G401.6 (cell line): ENCODE data around the gene RGS10.
"Not testable (repeated sequence)": the region's sequence is repeated elsewhere in the genome, so short reads cannot be mapped to it uniquely, and the experiment has no call there.

Experiments
- FAIRE-seq: peaks from 2 replicates; lab custom pipeline; 2012; peaks lifted over from hg19 to GRCh38; lab: Jason Lieb, UNC

Gene RGS10

DNA sequence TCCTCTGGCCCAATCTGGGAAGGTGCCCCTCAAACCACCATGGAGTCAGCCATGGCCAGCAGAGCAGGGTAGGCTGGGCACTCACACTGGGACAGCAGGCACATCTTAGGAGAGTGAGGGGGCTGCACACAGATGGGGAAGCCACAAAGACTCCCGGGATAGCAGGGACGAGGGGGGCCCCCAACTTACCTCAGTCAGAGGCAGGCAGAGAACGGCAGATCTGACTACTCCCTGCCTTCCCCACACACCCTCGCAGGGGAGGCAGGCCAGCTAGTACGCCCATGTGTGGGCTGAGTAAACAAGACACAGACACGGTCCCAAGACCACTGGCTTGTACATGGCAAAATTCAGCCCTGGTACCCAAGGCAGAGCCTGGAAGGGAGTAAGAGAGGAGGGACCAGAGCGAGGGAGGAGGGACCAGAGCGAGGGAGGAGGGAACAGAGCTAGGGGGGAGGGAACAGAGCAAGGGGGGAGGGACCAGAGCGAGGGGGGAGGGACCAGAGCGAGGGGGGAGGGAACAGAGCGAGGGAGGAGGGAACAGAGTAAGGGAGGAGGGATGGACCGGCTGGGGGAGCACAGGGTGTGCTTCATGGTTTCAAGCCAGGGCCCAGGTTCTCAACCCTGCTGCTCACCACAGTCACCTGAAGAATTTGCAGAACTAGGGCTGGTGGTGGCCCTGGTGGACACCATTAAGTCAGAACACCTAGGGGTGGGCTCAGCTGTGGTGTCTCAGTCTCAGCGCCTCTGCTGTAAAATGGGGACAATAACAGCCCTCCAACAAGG is 73.8 kb downstream of the RGS10 start:
- FAIRE-seq, result no peak

DNA sequence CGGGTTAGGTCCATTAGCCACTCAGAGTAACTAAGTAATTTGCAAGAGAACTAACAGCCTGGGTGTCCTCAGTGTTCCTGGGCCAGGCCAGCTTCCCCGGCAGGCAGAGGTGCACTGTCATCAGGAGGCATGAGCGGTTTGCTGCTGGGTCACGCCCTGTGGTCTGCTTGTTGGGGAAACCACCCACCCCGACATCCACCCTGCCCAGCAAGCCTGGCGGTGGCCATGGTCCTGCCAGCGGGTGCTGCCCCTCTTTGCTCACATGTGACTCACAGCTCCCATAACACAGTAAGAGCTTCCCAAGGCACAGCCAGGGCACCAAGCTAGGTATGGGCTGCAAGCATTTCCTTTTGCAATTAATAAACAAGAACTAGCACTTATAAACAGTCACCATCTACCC is 75.9 kb downstream of the RGS10 start:
- no peak for FAIRE-seq

DNA sequence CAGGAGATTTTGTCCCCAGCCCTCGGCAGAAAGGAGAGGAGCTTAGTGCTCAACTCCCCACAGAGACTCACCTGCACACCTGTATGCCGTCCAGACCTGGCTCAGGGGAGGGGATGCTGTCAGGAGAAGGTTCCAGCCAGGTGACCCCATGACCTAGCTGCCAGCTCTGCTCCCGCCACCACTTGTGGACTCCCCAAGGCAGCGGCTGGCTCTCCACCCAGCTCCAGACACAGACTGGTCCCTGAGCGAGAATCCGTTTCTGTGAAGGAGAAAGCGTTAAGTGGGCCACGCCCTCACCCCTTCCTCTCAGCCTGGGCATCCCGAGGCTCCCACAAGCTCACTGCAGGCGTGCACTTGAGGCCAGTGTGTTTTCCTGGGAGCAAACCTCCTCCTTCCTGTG is 76.4 kb downstream of the RGS10 start:
- no peak for FAIRE-seq

DNA sequence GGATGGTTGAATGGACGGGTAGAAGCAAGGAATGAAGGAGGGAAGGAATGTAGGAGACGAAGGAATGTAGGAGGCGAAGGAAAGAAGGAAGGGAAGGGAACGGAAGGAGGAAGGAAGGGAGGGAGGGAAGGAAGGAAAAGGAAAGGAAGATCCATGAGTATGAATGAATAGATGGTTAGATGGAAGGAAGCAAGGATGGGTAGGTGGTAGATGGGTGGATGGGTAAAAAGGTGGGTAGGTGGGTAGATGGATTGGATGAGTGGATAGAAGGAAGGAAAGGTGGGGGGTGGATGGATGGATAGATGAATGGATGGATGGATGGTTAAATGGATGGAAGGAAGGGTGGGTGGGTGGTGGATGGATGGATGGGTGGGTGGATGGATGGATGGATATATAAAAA is 77.4 kb downstream of the RGS10 start:
- FAIRE-seq, result no peak

DNA sequence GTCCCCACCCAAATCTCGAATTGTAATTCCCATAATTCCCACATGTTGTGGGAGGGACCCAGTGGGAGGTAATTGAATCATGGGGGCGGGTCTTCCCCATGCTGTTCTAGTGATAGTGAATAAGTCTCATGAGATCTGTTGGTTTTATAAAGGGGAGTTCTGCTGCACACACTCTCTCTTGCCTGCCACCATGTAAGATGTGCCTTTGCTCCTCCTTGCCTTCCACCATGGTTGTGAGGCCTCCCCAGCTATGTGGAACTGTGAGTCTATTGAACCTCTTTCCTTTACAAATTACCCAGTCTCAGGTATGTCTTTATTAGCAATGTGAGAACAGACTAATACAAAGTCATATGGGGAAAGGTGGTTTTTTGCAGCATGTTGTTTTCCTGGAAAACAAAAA is 79.3 kb downstream of the RGS10 start:
- not testable (repeated sequence) for FAIRE-seq

DNA sequence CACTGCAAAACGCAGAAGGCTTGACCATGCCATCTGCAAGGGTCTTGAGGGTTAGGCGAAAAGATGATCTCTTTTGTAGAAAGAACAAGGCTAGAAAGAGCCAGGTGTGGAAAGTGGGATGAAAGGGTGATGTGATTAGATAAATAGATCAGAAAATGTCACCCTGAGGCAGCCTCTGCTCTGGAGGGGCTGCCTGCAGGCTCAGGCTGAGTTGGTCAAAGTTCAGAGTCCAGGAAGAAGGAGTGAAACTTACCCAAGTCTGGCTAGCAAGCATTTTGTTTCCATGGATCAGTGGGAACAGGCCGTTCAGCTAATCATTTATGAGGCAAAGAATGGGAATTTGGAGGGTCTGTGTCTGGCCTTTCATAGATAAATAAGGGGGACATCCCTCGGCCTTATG is 79.7 kb downstream of the RGS10 start:
- no peak for FAIRE-seq

DNA sequence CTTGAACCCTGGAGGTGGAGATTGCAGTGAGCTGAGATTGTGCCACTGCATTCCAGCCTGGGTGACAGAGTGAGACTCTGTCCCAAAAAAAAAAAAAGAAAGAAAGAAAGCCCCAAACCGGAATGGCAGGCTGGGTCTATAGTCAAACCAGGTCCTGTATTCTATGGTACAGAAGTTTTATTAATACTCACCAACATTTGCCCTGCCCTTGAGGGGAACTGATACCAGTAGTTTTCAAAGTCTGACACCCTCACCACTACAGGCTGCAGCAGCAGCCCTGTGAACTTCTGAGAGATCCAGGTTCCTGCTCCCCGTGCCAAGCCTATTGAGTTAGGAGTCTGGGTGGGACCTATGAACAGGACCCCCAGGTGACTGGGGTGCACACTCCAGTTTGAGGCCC is 80.6 kb downstream of the RGS10 start:
- FAIRE-seq, result no peak

DNA sequence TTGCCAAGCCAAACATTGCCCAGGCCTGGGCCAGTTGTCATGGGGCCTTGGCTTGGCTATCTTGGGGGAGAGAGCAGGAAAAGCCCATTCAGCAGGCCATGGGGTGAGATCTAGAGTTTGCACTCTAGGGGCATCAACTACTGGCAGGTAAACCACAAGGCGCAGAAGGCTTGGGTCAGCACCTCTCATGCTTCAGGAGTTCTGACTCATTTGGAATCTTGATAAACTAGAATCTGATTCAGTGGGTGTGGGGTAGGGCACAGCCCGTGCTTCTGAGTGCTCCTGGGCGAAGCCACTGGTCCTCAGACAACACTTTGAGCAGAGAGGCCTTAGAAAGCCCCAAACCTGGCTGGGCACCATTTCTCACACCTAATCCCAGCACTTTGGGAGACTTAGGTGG is 81.1 kb downstream of the RGS10 start:
- no peak for FAIRE-seq

DNA sequence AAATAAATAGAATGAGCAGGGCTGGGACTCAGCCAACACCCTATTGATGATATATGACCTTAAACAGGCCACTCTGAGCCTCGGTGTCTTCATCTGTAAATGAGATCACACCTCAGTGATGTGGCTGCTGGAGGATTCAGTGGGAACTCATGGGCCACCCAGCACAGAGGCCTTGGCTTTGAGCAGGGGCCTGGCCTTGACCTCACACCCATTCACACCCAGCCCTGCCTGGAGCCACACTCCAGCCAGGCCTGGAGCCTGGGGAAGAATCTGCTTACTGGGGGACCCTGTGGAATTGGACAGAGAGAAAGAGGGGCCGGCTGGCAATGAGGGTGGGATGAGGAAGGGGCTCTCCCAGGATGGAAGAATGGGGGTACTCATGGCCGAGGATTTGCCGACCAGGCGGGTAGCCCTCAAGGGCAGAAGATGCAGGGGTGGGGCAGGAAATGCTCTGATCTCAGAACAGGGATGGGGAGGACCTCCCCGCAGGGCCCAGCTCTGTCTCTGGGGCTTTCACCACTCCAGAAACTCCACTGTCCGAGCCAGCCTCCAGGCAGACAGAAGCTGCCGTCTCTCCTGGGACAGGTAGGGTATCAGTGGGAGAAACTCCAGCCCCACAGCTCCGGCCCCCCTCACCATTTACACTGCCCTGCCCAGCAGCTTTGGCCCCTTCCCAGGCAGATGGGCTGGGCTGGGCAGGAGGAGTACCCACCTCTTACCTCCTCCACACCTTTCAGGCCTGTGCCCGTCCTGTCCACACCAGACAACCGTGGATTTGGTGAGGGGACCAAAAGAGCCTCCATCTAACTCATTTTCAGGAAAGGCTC is 81.9 kb downstream of the RGS10 start:
- FAIRE-seq, result no peak

DNA sequence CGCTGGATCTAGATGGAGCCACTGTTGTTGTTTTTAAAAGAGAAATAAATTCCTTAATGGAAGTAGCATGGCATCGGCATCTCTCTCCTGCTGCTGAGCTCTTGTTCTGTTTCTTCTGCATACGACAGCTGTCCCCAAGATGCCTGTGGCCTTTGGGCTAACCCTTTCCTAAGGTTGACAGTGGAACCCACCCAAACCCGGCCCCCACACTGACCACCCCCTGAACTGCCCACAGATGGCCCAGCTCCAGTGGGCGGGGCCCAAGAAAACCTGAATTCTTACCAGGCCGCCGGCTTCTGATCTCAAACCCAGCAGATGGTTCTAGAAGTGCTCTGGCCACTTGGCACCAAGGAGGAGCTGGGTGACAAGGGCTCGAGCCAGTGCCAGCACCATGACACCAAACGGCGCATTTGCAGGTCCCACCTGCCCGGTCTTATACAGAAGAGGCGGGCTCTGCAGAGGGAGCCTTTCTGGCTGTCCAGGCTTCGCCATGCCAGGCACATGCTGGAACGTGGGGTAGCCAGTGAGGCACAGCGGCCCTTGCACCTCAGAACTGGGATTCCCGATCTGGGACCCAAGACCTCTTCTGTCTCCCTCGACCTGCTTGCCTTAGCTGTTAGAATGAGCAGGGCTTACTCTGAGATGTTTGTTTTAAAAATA is 82.7 kb downstream of the RGS10 start:
- no peak for FAIRE-seq

DNA sequence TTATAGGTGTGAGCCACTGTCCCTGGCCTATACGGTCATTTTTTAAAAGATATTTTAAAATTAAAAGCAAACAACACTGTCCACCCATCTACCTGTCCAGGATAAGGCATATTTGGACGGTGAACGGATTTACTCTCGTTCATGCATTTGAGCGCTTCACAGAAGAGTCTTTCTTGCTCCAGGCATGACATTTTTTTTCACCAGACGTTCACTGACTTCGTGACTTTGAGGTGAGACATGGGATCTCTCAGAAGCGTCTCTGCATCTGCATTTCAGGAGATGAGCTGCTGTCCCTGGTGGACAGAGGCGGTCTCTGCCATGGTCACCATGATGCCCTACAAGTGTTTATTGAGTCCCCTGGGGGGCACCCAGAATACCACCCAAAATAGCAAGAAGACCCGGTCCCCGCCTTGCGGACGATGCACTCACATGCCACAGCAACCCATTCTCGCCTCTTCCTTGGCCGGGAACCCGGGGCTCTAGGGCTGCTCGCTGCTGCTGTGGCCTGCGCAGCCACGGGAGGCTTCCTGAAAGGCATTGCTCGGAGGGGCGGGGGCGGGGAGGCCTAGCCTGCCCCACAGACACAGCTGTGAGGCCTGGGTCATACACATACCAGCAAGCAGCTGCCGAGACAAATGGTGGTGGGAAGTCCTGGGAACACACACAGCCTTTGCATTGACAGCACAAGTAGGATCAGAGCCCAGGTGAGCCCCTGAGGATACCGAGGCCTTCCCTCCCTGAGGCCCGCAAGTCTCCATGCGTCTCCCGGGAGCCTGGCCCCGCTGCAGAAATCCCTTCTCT is 84.4 kb downstream of the RGS10 start:
- no peak for FAIRE-seq

DNA sequence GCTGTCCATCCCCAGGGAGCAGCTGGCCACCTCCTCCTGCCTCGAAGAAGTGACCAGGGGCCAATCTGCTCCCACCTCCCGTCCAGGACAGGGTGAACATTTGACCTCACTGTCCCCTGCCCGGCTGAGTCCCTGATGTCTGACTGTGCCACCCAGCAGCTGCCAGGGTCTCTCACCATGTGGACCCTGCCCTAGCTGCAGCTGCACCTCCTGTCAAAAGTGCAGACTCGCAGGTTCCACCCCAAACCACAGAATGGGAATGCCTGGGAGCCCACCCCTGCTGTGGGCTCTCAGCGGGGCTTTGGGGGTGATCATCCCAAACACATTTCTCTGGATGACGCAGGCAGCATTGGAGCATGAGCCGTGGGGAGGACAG is 86.1 kb downstream of the RGS10 start:
- no peak for FAIRE-seq

DNA sequence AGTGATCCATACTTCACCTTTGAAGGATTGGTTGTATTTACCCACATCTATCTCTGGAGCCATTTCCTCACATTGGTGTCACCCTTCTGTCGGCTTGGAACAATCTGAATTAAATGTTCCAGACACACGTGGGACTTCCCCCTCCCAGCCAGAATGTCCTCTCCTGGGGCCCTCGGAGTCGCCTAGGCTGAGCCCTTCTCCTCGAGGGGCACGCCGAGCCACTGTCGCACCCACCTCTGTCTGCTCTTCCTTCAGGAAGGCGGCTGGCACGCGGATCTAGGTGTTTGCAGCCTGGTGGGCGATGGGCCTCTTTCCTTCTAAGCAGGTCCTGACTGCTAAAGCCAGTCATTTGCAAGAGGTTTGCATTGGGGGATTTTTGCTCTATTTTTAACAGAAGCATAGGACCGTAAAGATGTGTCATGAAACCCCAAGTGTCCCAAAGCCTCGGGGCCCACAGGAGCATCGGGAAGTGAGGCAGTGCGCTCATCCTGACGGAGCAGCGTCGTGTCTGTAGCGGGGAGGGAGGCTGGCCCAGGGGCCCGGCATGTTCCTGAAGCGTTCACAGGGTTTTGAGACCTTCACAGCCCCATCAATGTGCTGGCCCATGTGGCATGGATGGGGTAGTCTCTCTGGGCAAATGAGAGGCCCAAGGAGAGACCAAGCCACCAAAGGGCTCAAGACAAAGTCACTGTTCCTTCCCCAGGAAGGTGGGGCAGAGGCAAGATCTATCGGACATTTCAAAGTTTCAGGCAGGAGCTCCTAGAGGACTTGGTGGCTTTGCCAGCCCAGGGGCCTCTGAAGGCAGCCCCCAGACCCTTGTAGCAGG is 86.7 kb downstream of the RGS10 start:
- FAIRE-seq, result no peak

DNA sequence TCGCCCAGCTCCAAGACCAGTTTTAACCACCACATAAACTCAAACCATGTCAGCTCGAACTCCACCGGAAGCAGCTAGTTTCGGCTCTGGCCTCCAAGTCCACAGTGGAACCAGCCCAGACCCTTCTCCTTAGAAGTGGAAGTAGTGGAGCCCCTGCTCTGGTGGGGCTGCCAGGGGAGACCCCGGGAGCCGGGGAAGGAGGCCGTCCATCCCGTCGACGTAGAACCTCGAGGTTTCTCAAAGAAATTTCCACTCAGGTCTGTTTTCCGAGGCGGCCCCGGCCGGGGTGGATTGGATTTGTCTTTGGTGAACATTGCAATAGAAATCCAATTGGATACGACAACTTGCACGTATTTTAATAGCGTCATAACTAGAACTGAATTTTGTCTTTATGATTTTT is 87.5 kb downstream of the RGS10 start:
- no peak for FAIRE-seq

DNA sequence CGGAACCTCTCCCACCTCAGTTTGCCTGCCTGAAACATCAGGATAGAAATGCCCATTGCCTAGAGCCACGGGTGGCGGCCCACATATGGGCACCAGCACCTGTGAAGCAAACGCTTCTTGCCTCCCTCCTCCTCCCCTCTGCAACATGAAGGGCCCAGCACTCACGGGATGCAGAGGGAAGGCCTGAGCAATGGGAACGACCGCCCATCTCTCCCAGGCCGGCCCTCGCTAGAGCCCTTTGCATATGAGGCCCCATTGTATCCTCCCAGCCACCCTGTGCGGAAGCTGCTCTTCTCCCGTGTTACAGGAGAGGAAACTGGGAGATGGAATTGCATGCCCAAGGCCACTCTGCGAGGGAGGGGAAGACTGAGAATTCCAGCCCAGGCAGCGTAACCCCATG is 88.2 kb downstream of the RGS10 start:
- FAIRE-seq, result no peak

DNA sequence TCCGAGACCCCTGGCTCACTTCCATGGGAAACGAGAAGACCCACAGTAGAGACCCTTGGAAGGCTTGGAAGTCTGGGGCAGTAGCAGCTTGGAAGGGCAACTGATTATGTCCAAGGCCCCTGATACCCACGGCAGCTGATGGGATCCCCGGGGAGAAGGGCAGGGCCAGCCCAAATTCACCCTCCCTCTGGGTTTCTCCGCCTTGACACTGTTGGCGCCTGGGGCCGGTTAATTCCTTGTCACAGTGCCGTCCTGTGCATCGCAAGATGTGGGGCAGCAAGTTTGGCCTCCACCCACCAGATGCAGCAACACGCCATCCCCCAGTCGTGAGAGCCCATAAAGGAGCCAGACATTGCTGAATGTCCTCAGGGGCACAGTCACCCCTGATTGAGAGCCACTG is 89.2 kb downstream of the RGS10 start:
- no peak for FAIRE-seq

DNA sequence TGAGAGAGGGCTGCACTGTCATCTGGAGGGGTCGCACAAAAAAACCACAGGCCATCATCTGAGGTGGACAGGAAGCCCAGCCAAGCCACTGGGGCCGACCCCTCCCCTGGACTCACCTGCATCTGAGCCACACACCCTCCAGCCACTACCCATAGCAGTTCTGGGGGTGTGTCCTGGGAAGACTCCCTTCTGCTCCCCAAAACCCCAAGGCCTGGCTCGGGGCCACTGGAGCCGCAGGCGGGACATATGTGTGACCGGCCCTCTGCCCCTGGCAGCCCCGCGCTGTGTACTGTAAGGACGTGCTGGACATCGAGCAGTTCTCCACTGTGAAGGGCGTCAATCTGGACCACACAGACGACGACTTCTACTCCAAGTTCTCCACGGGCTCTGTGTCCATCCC is 90.1 kb downstream of the RGS10 start:
- no peak for FAIRE-seq

DNA sequence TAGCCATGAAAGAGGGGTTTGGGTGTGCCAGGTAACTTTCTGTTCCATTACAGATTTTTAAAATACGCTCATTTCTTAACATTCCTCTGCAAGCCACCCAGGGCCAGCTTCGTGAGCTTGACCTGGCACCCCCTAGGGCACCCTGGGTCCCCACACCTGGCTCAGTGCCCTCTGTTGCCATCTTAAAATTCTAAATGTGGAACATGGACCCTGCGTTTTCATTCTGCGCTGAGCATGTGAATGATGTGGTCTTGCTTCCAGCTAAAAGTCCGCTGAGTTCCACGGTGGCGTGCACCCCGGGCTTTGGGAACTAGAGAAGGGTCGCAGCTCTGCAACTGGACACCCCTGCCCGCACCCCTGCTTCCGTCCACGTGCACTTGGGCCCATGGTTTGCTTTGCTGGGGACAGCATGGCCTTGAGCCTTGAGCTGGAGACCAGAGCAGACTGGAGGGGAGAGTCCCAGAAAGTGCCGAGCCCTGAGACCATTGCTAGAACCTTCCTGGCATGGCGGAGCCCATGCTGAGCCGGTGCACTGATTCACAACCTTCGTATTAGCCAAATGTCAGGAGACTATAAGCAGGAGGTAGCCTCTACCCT is 91.1 kb downstream of the RGS10 start:
- FAIRE-seq, result no peak

DNA sequence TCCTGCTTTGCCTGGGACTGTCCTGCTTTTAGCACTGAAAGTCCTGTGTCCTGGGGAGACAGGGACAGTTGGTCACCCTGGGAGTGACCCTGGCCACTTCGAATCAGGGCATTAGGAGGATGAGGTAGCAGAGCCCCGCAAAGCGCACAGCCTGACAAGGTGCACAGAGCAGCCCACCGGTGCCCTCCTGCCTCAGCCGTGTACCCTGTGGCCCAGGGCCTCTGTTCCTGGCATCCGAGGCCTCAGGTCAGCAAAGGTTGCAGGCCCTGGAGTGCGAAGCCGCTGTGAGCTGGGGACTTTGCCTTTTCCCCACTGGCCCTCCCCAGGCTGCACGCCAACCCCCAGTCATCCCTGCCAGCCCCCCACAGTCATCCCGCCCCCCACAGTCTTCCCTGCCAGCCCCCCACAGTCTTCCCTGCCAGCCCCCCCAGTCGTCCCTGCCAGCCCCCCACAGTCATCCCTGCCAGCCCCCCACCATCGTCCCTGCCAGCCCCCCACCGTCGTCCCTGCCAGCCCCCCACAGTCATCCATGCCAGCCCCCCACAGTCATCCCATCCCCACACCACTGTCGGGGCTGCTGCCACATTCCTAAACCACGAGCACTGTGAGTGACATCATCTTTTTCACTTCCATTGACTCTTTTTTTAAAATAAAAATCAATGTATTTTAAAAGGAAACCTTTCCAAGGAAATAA is 91.8 kb downstream of the RGS10 start:
- no peak for FAIRE-seq
